Gastroesophageal sphincter (tissue), 3 donors: ENCODE results near the gene ATP2C1.

ENCODE experiments used
- CTCF ChIP-seq, 4 experiments: fragments of 200-600 bp in 2 of 4; fragments of 450-650 bp in 2 of 4; sonication (generic) in 1 of 4; IDR thresholded peaks; one replicate each; pipeline ENCODE4 v1.5.1; 2017 to 2019; ENCODE audit warnings: antibody characterized with exemption in 4 of 4, mild to moderate bottlenecking in 2 of 4, moderate library complexity in 2 of 4
- EP300 ChIP-seq: sonication (generic); formaldehyde crosslinking; IDR thresholded peaks from one replicate; pipeline ENCODE4 v1.6.1; 2017; ENCODE audit warnings: antibody characterized with exemption, mild to moderate bottlenecking
- POLR2A ChIP-seq, 2 donors: fragments of 450-650 bp; IDR thresholded peaks; one replicate each; pipeline ENCODE4 v1.6.1; 2017; ENCODE audit warnings: antibody characterized with exemption in 2 of 2, mild to moderate bottlenecking in 2 of 2, moderate library complexity in 1 of 2
- POLR2AphosphoS5 ChIP-seq: sonication (generic); formaldehyde crosslinking; IDR thresholded peaks from one replicate; pipeline ENCODE4 v1.6.1; 2017; ENCODE audit warnings: antibody characterized with exemption

DNA sequence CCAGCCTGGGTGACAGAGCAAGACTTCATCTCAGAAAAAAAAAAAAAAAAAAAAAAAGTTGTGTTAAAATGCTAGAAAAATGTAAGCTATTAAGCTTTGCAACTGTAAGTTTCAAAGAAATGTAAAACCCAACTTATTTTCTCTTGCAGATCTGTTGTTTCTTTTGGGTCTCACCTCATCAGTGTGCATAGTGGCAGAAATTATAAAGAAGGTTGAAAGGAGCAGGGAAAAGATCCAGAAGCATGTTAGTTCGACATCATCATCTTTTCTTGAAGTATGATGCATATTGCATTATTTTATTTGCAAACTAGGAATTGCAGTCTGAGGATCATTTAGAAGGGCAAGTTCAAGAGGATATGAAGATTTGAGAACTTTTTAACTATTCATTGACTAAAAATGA is 107.2 kb downstream of the ATP2C1 start:
- no peak for TF ChIP-seq CTCF (IDR thresholded peaks at IDR 0.05)
- TF ChIP-seq POLR2AphosphoS5, result no peak
- TF ChIP-seq EP300, result no peak
- TF ChIP-seq POLR2A (IDR thresholded peaks at IDR 0.05), result no peak
